ENCODE data around the gene BCAP29.

BCAP29 gene

DNA sequence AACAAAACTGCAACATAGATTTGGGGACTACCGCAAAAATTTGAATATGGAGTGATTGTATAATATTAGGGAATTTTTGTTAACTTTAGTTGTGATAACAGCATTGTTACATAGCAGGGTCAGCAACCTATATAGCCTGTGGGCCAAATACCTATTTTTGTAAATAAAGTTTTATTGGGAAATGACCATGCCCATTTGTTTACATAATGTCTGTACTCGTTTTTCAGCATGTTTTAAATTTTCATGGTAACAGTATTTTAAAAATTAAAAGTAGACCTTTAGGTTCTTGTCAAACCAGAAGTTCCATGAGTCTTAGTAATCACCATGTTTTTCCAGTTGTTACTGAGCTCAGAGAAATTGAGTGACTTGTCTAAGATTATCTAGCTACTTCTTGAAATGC is 4.7 kb downstream of the BCAP29 start:
- no peak for DNase-seq

- DNase-seq: no peak
These were observed 8.6 kb downstream of the BCAP29 start for GRCh38 chr7:107588529-107589130.

- DNase-seq: no peak
These were observed 11.4 kb downstream of the BCAP29 start for GRCh38 chr7:107591421-107591820.

- no peak for DNase-seq
These were observed 12.4 kb downstream of the BCAP29 start for GRCh38 chr7:107592361-107593024.

DNA sequence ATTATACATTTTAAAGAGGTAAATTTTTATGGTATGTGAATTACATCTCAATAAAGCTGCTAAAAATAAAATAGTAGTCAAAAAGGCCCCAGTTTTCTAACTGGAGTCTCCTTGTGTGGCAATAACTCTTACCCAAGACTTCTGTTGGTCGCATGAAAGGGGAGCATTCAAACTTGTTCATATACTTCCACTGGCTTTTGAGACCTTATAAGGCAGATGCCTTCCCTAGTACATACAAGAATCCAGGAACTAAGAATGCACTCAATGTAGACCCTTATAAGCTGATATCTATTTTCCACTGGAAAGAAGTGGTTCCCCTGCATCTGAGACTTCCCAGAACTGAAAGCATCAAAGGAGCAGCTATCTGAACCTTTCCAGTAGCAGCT is 13.0 kb downstream of the BCAP29 start:
- no peak for DNase-seq

GRCh38 chr7:107594961-107595737 is 15.1 kb downstream of the BCAP29 start:
- DNase-seq: no peak

DNA sequence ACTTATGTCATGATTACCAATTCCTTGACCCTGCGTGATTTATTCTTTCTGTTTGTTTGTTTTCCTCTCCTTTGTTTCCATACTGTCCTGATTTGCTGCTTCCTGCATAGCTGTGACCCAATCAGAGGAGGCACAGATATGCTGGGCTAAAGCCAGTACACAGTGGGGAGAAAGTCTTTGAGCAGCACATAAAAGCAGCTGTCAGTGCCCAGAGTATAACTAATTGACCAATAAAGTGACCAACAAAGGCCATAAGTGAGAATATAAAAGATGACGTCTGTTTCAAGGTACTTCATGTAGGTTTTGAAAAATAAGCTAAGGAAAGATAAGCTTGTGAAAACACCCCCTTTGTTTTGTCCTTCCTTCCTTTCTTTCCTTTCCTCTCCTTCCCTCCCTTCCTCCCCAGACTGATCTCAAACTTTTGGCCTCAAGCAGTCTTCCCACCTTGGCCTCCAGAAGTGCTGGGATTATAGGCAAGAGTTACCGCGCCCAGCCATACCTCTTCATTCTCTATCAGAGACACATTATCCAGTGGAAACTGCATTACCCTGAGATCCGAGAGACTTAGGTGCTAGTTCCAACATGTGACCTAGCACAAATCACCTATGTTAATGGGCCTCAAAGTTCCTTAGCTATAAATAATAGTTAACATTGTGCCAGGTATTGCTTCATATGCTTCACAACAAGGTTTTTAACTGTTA is 17.0 kb downstream of the BCAP29 start:
- DNase-seq: no peak

GRCh38 chr7:107597582-107597916 is 17.5 kb downstream of the BCAP29 start:
- no peak for DNase-seq

- DNase-seq: no peak
These were observed 17.9 kb downstream of the BCAP29 start for GRCh38 chr7:107597953-107598352.

DNA sequence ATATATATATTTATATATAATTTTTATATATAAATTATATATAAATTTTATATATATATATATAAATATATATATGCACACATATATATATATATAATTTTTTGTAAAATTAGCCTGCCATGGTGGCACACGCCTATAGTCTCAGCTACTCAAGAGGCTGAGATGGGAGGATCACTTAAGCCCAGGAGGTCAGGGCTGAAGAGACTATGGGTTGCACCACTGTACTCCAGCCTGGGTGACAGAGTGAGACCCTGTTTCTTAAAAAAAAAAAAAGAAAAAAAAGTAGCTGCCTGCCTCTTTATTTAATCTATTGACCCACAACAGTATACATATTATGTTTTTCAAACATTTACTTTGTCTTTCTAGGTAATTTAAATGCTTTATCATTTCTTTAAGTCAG is 19.2 kb downstream of the BCAP29 start:
- no peak for DNase-seq

GRCh38 chr7:107600816-107601215 is 20.8 kb downstream of the BCAP29 start:
- no peak for DNase-seq

- DNase-seq: no peak
These were observed 25.3 kb downstream of the BCAP29 start for GRCh38 chr7:107605218-107605815.

GRCh38 chr7:107606303-107606702 is 26.3 kb downstream of the BCAP29 start:
- no peak for DNase-seq

- DNase-seq: no peak
These were observed 29.8 kb downstream of the BCAP29 start for GRCh38 chr7:107609811-107610261.

DNA sequence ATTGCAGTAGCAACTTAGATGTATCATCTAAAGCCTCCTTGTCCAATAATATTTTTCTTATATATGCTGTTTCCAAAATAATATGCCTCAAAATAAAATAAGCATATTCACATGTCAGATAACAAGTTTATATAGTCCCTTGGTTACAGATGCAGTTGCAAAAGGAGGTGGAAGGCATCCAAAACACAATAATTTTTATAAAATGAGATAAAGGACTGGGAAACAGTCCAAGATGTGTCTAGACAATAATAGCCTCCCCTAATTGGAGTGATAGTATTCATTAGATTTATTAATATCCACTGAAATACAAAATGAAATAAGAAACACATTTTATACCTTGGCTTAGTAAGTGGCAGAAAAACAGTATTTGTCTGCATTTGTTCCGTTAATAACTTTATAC is 30.3 kb downstream of the BCAP29 start:
- no peak for DNase-seq

- no peak for DNase-seq
These were observed 33.4 kb downstream of the BCAP29 start for GRCh38 chr7:107613439-107613838.

DNA sequence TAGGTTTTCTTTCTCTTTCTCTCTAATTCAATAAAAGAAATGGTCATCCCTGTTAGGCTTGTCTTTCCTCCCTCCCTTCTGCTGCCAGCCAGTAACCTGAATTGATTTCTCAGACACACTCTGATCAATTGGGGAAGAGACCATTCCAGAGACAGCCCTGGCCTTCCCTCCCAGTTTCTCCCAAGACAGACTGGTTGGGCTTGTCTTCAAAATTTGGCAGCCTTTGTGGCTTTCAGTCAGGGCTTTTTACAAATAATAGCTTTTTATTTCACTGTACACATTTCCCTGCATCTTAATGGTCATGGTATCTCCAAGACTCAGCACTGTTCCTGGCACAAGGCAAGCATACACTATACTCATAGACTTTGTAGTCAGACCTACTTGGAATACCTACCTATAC is 33.9 kb downstream of the BCAP29 start:
- no peak for DNase-seq

DNA sequence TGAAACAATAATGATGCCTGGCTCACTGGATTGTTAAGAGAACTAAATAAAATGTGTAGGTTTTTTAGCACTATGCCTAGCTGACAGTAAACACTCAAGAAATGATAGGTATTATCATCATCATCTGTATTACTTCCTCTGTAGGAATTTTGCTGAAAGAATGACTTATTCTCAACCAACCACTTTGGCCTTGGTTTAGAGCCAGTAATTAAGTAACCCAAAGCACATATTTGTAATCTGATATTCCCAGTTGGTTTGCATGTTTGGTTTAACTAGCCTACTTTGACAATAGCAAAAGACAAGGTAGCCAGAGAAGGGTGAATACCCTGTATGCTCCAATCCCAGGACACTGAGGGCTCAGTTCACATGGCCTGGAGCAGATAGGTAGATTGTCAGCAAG is 34.4 kb downstream of the BCAP29 start:
- no peak for DNase-seq

GRCh38 chr7:107615910-107616680 is 36.0 kb downstream of the BCAP29 start:
- no peak for DNase-seq

DNA sequence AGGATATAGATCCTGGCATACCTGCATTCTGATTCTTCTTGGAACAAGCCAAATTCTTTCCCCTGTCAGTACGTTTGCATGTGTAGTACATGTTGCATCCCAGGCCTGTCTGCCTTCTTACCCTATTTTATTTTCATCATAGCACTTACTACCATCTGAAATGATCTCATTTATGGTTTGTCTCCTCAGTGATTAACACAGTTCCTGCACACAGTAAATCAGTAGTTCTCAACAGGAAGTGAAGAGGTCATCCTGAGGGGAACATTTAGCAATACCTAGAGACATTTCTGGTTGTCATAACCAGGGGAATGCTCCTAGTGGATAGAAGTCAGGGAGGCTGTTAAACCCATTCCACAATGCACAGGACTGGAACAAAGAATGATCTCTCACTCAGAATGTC is 42.4 kb downstream of the BCAP29 start:
- no peak for DNase-seq

DNA sequence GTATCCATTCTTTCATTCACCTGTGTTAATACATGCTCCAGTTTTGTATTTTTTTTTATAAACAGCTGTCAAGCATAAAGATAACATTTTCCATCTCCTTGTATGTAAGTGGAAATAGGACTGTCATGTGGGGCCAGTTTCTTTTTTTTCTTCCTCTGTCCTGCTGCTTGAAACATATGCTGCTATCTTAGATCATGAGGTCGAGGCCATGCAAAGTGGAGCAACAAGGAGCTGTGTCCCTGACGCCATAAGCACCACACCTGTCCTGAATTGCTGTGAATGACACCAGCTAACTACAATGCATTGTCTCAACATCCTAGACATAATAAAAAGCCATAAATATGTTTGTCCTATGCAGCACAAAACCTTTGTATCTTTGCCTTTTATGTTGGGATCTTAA is 42.8 kb downstream of the BCAP29 start:
- no peak for DNase-seq

DNA sequence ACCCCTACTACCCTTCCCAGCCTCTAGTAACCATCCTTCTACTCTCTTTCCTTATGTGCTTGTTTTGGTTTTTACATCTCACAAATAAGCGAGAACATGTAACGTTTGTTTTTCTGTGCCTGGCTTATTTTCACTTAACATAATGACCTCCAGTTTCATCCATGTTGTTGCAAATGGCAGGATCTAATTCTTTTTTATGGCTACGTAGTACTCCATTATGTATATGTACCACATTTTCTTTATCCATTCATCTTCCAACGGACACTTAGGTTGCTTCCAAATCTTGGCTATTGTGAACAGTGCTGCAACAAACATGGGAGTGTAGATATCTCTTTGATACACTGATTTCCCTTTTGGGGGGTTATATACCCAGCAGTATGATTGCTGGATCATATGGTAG is 47.0 kb downstream of the BCAP29 start:
- no peak for DNase-seq

All from activated effector memory CD4-positive, alpha-beta T cell treated with anti-CD3 and anti-CD28 coated beads, Interleukin-2, amount 50 U/mL, for 16 hours (primary cell).